ENCODE measurements around the gene TSHZ2. TPM values are rescaled to one million over a fixed set of nuclear protein-coding genes. Genes with fewer than 3 reads are reported as not detected.

Gene TSHZ2
- total and polyA plus RNA-seq, 2 of the 4 experiments (the other 2 are of a cell fraction), result under 0.01 to 0.02 TPM

- no peak overlapping the region for H3K23ac ChIP-seq (ENCODE audit: low read depth, low read length)
- no peak overlapping the region for H3K18ac ChIP-seq (ENCODE audit: low read depth, low read length)
- H2BK120ac ChIP-seq (ENCODE audit: low read depth, low read length), result no peak overlapping the region
- ChIA-PET CTCF (no interaction called here), POLR2A (ENCODE audit: unreplicated experiment) (no interaction called here)
- no peak overlapping the region for H3K4me2 ChIP-seq (ENCODE audit: low read depth, low read length)
- no peak overlapping the region for H3K4ac ChIP-seq (ENCODE audit: low read depth, low read length)
- no peak overlapping the region for H3K14ac ChIP-seq (replicated peaks; ENCODE audit: low read depth, low read length)
- no peak for TF ChIP-seq CTCF (conservative IDR thresholded peaks at IDR 0.05; ENCODE audit: low read depth, low read length)
- TF ChIP-seq BHLHE40 (IDR thresholded peaks at IDR 0.05; ENCODE audit: low read depth, low read length), result no peak
- no peak for TF ChIP-seq FOS (IDR thresholded peaks at IDR 0.05; ENCODE audit: low read depth, low read length)
- TF ChIP-seq POLR2A (IDR thresholded peaks at IDR 0.05; ENCODE audit: low read depth, low read length), result no peak
- no peak for TF ChIP-seq RAD21 (IDR thresholded peaks at IDR 0.05; ENCODE audit: low read length)
- no peak for TF ChIP-seq MAZ (IDR thresholded peaks at IDR 0.05; ENCODE audit: borderline replicate concordance, low read depth, low read length)
- no peak for TF ChIP-seq NFE2L2 (IDR thresholded peaks at IDR 0.05; ENCODE audit: low read depth, low read length)
- no peak for TF ChIP-seq RFX5 (IDR thresholded peaks at IDR 0.05; ENCODE audit: low read depth, low read length)
- no peak for TF ChIP-seq SMC3 (IDR thresholded peaks at IDR 0.05; ENCODE audit: low read depth, low read length)
- TF ChIP-seq ELK1 (IDR thresholded peaks at IDR 0.05; ENCODE audit: borderline replicate concordance, low read depth, low read length), result no peak
- TF ChIP-seq MAFK (IDR thresholded peaks at IDR 0.05; ENCODE audit: low read depth, low read length), result no peak
- TF ChIP-seq CHD1 (IDR thresholded peaks at IDR 0.05; ENCODE audit: low read depth, low read length), result no peak
- no peak for TF ChIP-seq CEBPB (IDR thresholded peaks at IDR 0.05; ENCODE audit: low read depth, low read length)
- no peak for TF ChIP-seq MXI1 (IDR thresholded peaks at IDR 0.05; ENCODE audit: borderline replicate concordance, low read depth, low read length)
- TF ChIP-seq RCOR1 (IDR thresholded peaks at IDR 0.05; ENCODE audit: insufficient replicate concordance, low read length), result no peak
- TF ChIP-seq, protein P1, sequence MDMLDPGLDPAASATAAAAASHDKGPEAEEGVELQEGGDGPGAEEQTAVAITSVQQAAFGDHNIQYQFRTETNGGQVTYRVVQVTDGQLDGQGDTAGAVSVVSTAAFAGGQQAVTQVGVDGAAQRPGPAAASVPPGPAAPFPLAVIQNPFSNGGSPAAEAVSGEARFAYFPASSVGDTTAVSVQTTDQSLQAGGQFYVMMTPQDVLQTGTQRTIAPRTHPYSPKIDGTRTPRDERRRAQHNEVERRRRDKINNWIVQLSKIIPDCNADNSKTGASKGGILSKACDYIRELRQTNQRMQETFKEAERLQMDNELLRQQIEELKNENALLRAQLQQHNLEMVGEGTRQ (IDR thresholded peaks at IDR 0.05; ENCODE audit: low read depth, low read length), result no peak
- H2BK15ac ChIP-seq (ENCODE audit: low read depth, low read length), result no peak overlapping the region
- H2AFZ ChIP-seq (replicated peaks; ENCODE audit: low read length, poor library complexity), result no peak overlapping the region
- in situ Hi-C loops (cut with MboI; ENCODE audit: low sequenced_read_pairs) (loop anchor here (5.0 to 25.0 kb wide), 2 partner anchors 397 to 787 kb away; no protein-coding TSS in a partner anchor), dilution Hi-C loops (cut with HindIII; ENCODE audit: low sequenced_read_pairs, unreplicated experiment) (no loop called here), intact Hi-C loops (cut with micrococcal nuclease) (no loop called here)
- no peaks in the 10 kb centered on the region for H3K9me1 ChIP-seq (ENCODE audit: insufficient read depth, low read length)
- no peak overlapping the region for H4K5ac ChIP-seq (ENCODE audit: low read depth, low read length)
- H3K4me1 ChIP-seq (ENCODE audit: control insufficient read depth, insufficient read depth, low read length), result no peaks in the 10 kb centered on the region
- H3K36me3 ChIP-seq (ENCODE audit: control insufficient read depth, insufficient read depth, low read length), result no peaks in the 10 kb centered on the region
- no peaks in the 10 kb centered on the region for H3K9me3 ChIP-seq (ENCODE audit: control insufficient read depth, insufficient read depth, low read length)
- no peak overlapping the region for H2AK5ac ChIP-seq (ENCODE audit: low read depth, low read length)
- H3K9ac ChIP-seq (ENCODE audit: low read depth, low read length), result no peak overlapping the region
- ATAC-seq (ENCODE audit: low read depth), result no peak
- no peaks in the 10 kb centered on the region for H3K27me3 ChIP-seq (ENCODE audit: control insufficient read depth, insufficient read depth, low read length)
- H3K4me3 ChIP-seq (ENCODE audit: insufficient read depth, low read depth, low read length), result no peak overlapping the region
- no CpG with 5 or more reads among the region's 4 CpGs for WGBS, 2 experiments (ENCODE audit: extremely low coverage in 2 of 2, insufficient read length in 1 of 2)
- no peak overlapping the region for H2BK20ac ChIP-seq (ENCODE audit: low read depth, low read length)
- H2BK5ac ChIP-seq (ENCODE audit: low read depth, low read length, poor library complexity, severe bottlenecking), result no peak overlapping the region
- no peak overlapping the region for H3K56ac ChIP-seq (ENCODE audit: extremely low read depth, insufficient read depth, low read length)
- H3K79me1 ChIP-seq (ENCODE audit: low read depth in 1 of 2, low read length in 2 of 2), result no peaks in the 10 kb centered on the region
- H4K20me1 ChIP-seq (ENCODE audit: insufficient read depth, low read length), result no peaks in the 10 kb centered on the region
- DNase-seq, result no peak
- no peak overlapping the region for H3K27ac ChIP-seq (ENCODE audit: insufficient read depth, low read length)
- H2AK9ac ChIP-seq (replicated peaks; ENCODE audit: low read depth, low read length, poor library complexity), result no peak overlapping the region
- no peak overlapping the region for H4K8ac ChIP-seq (ENCODE audit: low read depth in 2 of 2, low read length in 2 of 2)
- no TSS peak for BruUV-seq (replicated peaks)
- H4K91ac ChIP-seq (ENCODE audit: insufficient read depth, low read depth, low read length), result no peak overlapping the region
These were observed 177.7 kb downstream of the TSHZ2 start for GRCh38 chr20:53149890-53150205.

All from IMR-90 (cell line).